Thyroid gland (tissue), 4 donors: ENCODE measurements around the gene GBP1.

Source experiments
- POLR2A ChIP-seq, 2 donors: fragments of 450-650 bp; IDR thresholded peaks; one replicate each; pipeline ENCODE4 v1.6.1; 2017; ENCODE audit warnings: antibody characterized with exemption in 2 of 2, mild to moderate bottlenecking in 2 of 2, moderate library complexity in 1 of 2
- TF ChIP-seq, protein P1 (sequence below), 6 experiments: fragments of 200-600 bp in 3 of 6; fragments of 450-650 bp in 3 of 6; sonication (generic) in 3 of 6; IDR thresholded peaks; one replicate each; pipeline ENCODE4 v1.5.1; 2016 to 2019; ENCODE audit warnings: antibody characterized with exemption in 6 of 6, mild to moderate bottlenecking in 2 of 6, inconsistent platforms in 1 of 6, moderate library complexity in 1 of 6

DNA sequence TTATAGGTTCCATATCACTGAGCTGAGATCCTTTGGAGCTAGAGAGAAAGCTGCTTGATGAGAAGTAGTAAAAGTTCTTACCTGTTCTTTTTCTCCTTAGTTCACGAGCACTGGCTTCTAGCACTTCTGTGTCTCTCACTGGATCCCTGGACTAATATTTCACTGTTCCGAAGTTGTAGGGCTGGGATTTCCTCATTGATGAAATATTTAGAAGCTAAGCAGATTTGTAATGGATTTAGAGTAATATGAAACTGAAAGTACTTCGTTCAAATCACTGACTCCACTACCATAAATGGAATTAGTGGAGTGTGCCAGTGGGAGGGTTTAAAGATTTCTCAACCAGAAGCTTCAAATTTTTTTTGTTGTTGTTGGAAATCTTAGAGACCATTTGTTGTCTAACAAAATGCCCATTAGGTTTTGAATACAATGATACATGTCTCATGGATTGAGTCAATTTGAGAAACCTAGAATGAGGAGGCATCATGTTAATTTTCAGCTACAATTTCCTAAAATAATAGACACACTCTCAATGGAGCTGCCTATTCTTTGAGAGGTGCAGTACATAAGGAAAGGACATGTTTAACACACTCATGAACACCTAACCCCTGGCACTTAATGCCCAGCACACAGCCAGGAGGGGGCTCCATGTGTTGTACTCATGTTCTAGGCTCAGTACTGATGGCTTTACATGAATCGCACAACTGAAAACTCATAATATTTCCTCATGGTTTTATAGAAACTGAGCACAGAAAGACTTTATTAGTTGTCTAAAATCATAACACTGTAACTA is at the start of gene GBP1:
- TF ChIP-seq, protein P1, sequence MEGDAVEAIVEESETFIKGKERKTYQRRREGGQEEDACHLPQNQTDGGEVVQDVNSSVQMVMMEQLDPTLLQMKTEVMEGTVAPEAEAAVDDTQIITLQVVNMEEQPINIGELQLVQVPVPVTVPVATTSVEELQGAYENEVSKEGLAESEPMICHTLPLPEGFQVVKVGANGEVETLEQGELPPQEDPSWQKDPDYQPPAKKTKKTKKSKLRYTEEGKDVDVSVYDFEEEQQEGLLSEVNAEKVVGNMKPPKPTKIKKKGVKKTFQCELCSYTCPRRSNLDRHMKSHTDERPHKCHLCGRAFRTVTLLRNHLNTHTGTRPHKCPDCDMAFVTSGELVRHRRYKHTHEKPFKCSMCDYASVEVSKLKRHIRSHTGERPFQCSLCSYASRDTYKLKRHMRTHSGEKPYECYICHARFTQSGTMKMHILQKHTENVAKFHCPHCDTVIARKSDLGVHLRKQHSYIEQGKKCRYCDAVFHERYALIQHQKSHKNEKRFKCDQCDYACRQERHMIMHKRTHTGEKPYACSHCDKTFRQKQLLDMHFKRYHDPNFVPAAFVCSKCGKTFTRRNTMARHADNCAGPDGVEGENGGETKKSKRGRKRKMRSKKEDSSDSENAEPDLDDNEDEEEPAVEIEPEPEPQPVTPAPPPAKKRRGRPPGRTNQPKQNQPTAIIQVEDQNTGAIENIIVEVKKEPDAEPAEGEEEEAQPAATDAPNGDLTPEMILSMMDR (IDR thresholded peaks at IDR 0.05): no peak
- peak in 1 of 2 donors; percentile 64 for TF ChIP-seq POLR2A (IDR thresholded peaks at IDR 0.05)
